ENCODE data around the gene PLEKHA6. TPM values are rescaled to one million over a fixed set of nuclear protein-coding genes. Genes with fewer than 3 reads are reported as not detected.

PLEKHA6 gene
- total RNA-seq, 1 experiment from 2014 or later = 0.30 TPM

DNA sequence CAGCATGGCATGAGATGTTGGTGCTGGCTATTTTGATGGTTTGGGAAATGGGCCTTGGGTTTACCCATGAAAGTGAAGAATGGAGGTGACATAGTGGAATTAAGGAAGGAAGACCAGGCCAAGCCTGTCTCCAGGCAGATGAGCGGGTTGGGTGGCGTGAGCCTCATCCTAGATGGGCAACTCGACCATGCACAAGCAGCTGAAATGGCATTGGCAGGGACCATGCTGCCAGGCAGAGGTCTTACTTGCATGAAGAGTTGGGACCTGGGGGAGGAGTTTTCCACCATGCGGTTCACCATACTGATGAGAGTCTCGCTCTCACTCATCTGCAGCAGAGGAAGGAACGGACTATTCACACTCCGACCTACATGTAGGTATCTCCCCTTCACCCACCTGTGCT is 108.4 kb downstream of the PLEKHA6 start:
- DNase-seq = no peak
- no peak overlapping the region for H3K4me3 ChIP-seq (ENCODE audit: low read length)
- no peak overlapping the region for H3K4me2 ChIP-seq (ENCODE audit: low read depth, low read length, poor library complexity, severe bottlenecking)
- H3K9me2 ChIP-seq (replicated peaks; ENCODE audit: insufficient read depth, low read length) = no peaks in the 10 kb centered on the region
- H3K27me3 ChIP-seq (ENCODE audit: low read length) = no peaks in the 10 kb centered on the region
- H3K36me3 ChIP-seq (ENCODE audit: insufficient read depth, low read length) = no peaks in the 10 kb centered on the region
- no peaks in the 10 kb centered on the region for H3K9me3 ChIP-seq (ENCODE audit: low read length)
- no peak overlapping the region for H2AFZ ChIP-seq (ENCODE audit: low read length)
- H3K9ac ChIP-seq (ENCODE audit: low read length) = no peak overlapping the region
- no peak overlapping the region for H3K27ac ChIP-seq (ENCODE audit: low read length)
- no peaks in the 10 kb centered on the region for H3K4me1 ChIP-seq (ENCODE audit: low read length)
- no peaks in the 10 kb centered on the region for H3K79me2 ChIP-seq (ENCODE audit: low read length)
- H4K20me1 ChIP-seq (ENCODE audit: insufficient read depth, low read depth, low read length) = no peaks in the 10 kb centered on the region

DNA sequence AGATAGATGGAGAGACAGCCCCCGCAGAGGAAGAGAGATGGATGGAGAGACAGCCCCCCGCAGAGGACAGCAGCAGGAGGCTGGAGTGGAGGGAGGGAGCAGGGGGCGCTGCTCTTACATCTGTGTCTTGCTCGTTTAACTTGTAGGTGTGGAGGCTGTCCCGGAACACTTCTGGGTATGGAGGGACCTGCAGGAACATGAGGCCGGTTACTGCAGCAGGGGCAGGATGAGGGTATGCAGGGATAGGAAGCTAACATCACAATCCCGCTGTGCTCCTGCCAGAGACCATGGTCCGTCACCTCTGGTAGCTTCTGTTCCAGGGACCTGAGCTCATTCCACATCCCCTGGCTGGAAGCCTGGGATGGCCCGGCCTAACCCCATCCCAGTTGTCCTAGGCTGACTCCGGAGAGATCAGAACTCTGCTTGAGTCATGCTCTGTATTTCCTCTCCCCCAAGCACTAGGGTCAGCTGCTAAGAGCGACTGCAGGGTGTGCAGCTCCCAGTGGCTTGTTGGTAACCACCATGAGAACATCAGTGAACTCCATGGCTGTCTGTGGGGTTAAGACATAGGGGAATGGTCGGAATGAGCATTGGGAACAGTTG is 109.2 kb downstream of the PLEKHA6 start:
- Histone ChIP-seq H3K27me3 (ENCODE audit: low read length) (no peaks in the 10 kb centered on the region), H3K27ac (ENCODE audit: low read length) (no peak overlapping the region), H3K79me2 (ENCODE audit: low read length) (no peaks in the 10 kb centered on the region), H3K4me1 (ENCODE audit: low read length) (no peaks in the 10 kb centered on the region), H3K36me3 (ENCODE audit: insufficient read depth, low read length) (no peaks in the 10 kb centered on the region), H3K9me2 (replicated peaks; ENCODE audit: insufficient read depth, low read length) (no peaks in the 10 kb centered on the region), H2AFZ (ENCODE audit: low read length) (no peak overlapping the region), H4K20me1 (ENCODE audit: insufficient read depth, low read depth, low read length) (no peaks in the 10 kb centered on the region), H3K9ac (ENCODE audit: low read length) (no peak overlapping the region), H3K4me3 (ENCODE audit: low read length) (no peak overlapping the region), H3K4me2 (ENCODE audit: low read depth, low read length, poor library complexity, severe bottlenecking) (no peak overlapping the region), H3K9me3 (ENCODE audit: low read length) (no peaks in the 10 kb centered on the region)
- no peak for DNase-seq

DNA sequence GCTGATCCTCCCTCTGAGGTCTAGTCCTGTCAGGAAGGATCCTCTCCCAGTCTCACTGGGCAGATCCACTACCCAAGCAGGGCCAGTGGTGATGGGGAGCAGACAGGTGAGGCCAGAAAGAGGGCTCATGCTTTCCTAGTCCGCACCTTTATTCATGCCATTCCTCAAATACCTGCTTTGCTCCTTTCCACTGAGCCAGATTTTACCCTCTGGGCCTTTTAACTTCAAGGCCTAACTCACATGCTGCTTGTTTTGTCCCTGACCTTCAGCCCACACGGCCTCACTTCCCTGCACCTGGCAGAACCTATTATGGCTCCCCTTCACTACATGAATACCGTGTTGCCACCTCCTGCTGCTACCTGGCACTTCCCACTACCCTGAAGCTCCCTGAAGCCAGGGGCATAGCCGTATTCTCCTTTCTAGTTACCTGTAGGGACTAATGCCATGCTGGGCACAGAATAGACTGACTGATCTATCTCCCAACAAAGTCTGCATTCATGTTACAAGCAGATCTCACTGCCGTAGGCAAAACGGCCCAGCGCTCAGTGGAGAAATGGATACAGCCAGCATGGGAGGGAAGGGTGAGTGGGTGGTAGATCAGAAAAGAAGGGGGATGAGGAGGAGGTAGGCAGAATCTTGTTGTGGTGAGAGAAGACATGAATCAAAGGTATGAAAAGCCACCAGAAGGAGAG is 109.8 kb downstream of the PLEKHA6 start:
- Histone ChIP-seq H3K4me3 (ENCODE audit: low read length) (no peak overlapping the region), H2AFZ (ENCODE audit: low read length) (no peak overlapping the region), H4K20me1 (ENCODE audit: insufficient read depth, low read depth, low read length) (no peaks in the 10 kb centered on the region), H3K4me2 (ENCODE audit: low read depth, low read length, poor library complexity, severe bottlenecking) (no peak overlapping the region), H3K27ac (ENCODE audit: low read length) (no peak overlapping the region), H3K4me1 (ENCODE audit: low read length) (no peaks in the 10 kb centered on the region), H3K79me2 (ENCODE audit: low read length) (no peaks in the 10 kb centered on the region), H3K9me2 (replicated peaks; ENCODE audit: insufficient read depth, low read length) (no peaks in the 10 kb centered on the region), H3K36me3 (ENCODE audit: insufficient read depth, low read length) (no peaks in the 10 kb centered on the region), H3K27me3 (ENCODE audit: low read length) (no peaks in the 10 kb centered on the region), H3K9me3 (ENCODE audit: low read length) (no peaks in the 10 kb centered on the region), H3K9ac (ENCODE audit: low read length) (no peak overlapping the region)
- DNase-seq = no peak

DNA sequence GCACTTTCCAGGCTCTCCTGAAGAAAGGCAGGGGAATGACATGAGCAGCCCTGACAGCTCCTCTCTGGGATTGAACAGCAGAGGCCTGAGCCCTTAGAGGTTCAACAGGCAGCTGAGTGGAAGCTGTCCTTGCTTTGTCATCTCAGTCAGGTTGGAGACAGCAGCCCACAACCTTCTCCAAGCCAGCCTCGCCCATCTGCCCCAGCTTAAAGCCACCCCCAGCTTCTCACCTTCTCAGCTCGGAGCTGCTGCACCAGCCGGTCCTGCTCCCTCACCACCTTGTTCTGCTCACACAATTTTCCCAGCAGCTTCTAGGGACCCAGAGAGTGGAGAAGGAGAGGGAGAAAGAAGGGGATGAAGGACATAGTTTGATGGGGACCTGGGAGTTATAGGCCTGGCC is 110.8 kb downstream of the PLEKHA6 start:
- Histone ChIP-seq H3K79me2 (ENCODE audit: low read length) (no peaks in the 10 kb centered on the region), H3K27me3 (ENCODE audit: low read length) (no peaks in the 10 kb centered on the region), H3K4me1 (ENCODE audit: low read length) (no peaks in the 10 kb centered on the region), H3K36me3 (ENCODE audit: insufficient read depth, low read length) (no peaks in the 10 kb centered on the region), H3K4me3 (ENCODE audit: low read length) (no peak overlapping the region), H3K4me2 (ENCODE audit: low read depth, low read length, poor library complexity, severe bottlenecking) (no peak overlapping the region), H3K9me3 (ENCODE audit: low read length) (no peaks in the 10 kb centered on the region), H3K9ac (ENCODE audit: low read length) (no peak overlapping the region), H3K27ac (ENCODE audit: low read length) (no peak overlapping the region), H3K9me2 (replicated peaks; ENCODE audit: insufficient read depth, low read length) (no peaks in the 10 kb centered on the region), H4K20me1 (ENCODE audit: insufficient read depth, low read depth, low read length) (no peaks in the 10 kb centered on the region), H2AFZ (ENCODE audit: low read length) (no peak overlapping the region)
- DNase-seq = no peak

DNA sequence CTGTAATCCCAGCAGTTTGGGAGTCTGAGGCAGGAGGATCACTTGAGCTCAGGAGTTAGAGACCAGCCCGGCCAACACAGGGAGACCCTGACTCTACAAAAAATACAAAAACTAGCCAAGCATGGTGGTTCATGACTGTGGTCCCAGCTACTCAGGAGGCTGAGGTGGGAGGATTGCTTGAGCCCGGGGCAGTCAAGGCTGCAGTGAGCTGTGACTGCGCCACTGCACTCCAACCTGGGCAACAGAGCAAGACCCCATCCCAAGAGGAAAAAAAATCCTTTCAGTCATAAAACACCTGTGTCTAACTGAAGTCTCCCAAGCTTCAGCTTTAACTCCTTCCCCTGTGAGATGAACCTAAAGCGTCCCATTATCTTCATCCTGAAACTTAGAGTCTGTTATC is 112.9 kb downstream of the PLEKHA6 start:
- no peak for DNase-seq
- H3K36me3 ChIP-seq (ENCODE audit: insufficient read depth, low read length) = no peaks in the 10 kb centered on the region
- H3K79me2 ChIP-seq (ENCODE audit: low read length) = no peaks in the 10 kb centered on the region
- H2AFZ ChIP-seq (ENCODE audit: low read length) = no peak overlapping the region
- H3K9me3 ChIP-seq (ENCODE audit: low read length) = no peaks in the 10 kb centered on the region
- H3K9me2 ChIP-seq (replicated peaks; ENCODE audit: insufficient read depth, low read length) = no peaks in the 10 kb centered on the region
- H3K4me2 ChIP-seq (ENCODE audit: low read depth, low read length, poor library complexity, severe bottlenecking) = no peak overlapping the region
- no peak overlapping the region for H3K9ac ChIP-seq (ENCODE audit: low read length)
- no peaks in the 10 kb centered on the region for H3K4me1 ChIP-seq (ENCODE audit: low read length)
- H3K27ac ChIP-seq (ENCODE audit: low read length) = no peak overlapping the region
- no peak overlapping the region for H3K4me3 ChIP-seq (ENCODE audit: low read length)
- H3K27me3 ChIP-seq (ENCODE audit: low read length) = no peaks in the 10 kb centered on the region
- no peaks in the 10 kb centered on the region for H4K20me1 ChIP-seq (ENCODE audit: insufficient read depth, low read depth, low read length)

DNA sequence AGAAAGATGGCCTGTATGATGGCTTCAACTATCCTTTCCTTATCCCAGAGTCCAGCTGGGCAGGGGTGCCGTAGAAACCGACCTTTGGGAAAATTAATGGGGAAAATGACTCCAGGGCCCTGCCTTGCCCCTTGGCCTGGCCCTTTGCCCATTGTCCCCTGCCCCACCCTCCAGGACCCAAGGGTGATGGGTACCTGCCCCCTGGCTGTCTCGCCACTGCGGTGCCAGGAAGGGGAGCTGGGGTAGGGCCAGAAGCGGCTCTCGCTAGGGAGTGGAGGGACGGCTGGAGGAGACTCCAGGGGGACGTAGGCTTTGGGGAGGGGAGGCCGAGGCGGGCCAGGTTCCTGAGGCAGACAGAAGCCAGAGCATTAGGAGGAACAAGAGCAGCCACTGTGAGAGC is 116.8 kb downstream of the PLEKHA6 start:
- H2AFZ ChIP-seq (ENCODE audit: low read length) = no peak overlapping the region
- no peaks in the 10 kb centered on the region for H3K9me3 ChIP-seq (ENCODE audit: low read length)
- H3K4me3 ChIP-seq (ENCODE audit: low read length) = no peak overlapping the region
- no peak overlapping the region for H3K27ac ChIP-seq (ENCODE audit: low read length)
- no peaks in the 10 kb centered on the region for H3K4me1 ChIP-seq (ENCODE audit: low read length)
- H3K36me3 ChIP-seq (ENCODE audit: insufficient read depth, low read length) = no peaks in the 10 kb centered on the region
- no peak overlapping the region for H3K9ac ChIP-seq (ENCODE audit: low read length)
- no peaks in the 10 kb centered on the region for H4K20me1 ChIP-seq (ENCODE audit: insufficient read depth, low read depth, low read length)
- H3K4me2 ChIP-seq (ENCODE audit: low read depth, low read length, poor library complexity, severe bottlenecking) = no peak overlapping the region
- no peaks in the 10 kb centered on the region for H3K9me2 ChIP-seq (replicated peaks; ENCODE audit: insufficient read depth, low read length)
- no peaks in the 10 kb centered on the region for H3K79me2 ChIP-seq (ENCODE audit: low read length)
- H3K27me3 ChIP-seq (ENCODE audit: low read length) = no peaks in the 10 kb centered on the region
- no peak for DNase-seq

DNA sequence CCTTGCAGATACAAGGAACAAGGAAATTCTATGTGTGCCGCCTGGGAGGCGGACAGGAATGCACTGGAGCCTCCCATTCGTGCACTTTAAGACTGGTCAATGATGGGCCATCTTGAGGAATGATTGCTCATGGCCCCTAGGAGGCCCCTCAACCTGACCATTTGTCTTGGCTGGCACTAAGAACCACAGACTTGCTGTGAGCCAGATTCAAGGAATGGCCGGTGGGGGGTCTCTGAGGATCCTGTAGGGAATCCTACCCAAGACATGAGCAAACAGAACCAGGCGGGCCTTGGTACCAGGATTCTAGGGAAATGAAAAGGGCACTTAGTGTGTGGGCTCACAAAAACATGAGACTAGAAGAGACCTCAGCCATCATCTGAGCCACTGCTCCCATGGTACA is 117.8 kb downstream of the PLEKHA6 start:
- Histone ChIP-seq H3K9me2 (replicated peaks; ENCODE audit: insufficient read depth, low read length) (no peaks in the 10 kb centered on the region), H3K4me1 (ENCODE audit: low read length) (no peaks in the 10 kb centered on the region), H4K20me1 (ENCODE audit: insufficient read depth, low read depth, low read length) (no peaks in the 10 kb centered on the region), H3K9ac (ENCODE audit: low read length) (no peak overlapping the region), H3K9me3 (ENCODE audit: low read length) (no peaks in the 10 kb centered on the region), H3K27ac (ENCODE audit: low read length) (no peak overlapping the region), H3K4me2 (ENCODE audit: low read depth, low read length, poor library complexity, severe bottlenecking) (no peak overlapping the region), H3K36me3 (ENCODE audit: insufficient read depth, low read length) (no peaks in the 10 kb centered on the region), H3K27me3 (ENCODE audit: low read length) (no peaks in the 10 kb centered on the region), H3K79me2 (ENCODE audit: low read length) (no peaks in the 10 kb centered on the region), H3K4me3 (ENCODE audit: low read length) (no peak overlapping the region), H2AFZ (ENCODE audit: low read length) (no peak overlapping the region)
- no peak for DNase-seq

DNA sequence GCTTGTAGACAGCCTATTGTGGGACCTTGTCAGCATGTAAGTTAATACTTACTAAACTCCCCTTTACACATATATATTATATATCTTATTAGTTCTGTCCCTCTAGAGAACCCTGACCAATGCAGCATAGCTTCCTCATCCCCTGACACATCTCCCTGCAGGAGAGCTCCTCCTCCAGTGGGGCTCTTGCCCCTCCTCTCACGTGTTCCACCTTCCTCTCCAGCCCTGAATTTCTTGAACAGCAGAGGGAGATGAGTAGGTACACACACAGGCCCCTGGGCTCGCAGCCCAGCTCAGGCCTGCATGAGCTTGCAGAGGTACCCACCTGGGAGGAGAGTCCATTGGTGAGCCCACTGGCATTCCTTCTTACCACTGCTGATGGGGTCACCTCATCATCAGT is 118.7 kb downstream of the PLEKHA6 start:
- no peaks in the 10 kb centered on the region for H4K20me1 ChIP-seq (ENCODE audit: insufficient read depth, low read depth, low read length)
- no peaks in the 10 kb centered on the region for H3K79me2 ChIP-seq (ENCODE audit: low read length)

More for the DNA sequence above, 118.7 kb downstream of the PLEKHA6 start:
- H3K27ac ChIP-seq (ENCODE audit: low read length) = no peak overlapping the region
- no peak overlapping the region for H3K9ac ChIP-seq (ENCODE audit: low read length)
- H3K9me3 ChIP-seq (ENCODE audit: low read length) = no peaks in the 10 kb centered on the region
- peak; percentile 45 for DNase-seq
- H3K4me2 ChIP-seq (ENCODE audit: low read depth, low read length, poor library complexity, severe bottlenecking) = no peak overlapping the region
- H3K36me3 ChIP-seq (ENCODE audit: insufficient read depth, low read length) = no peaks in the 10 kb centered on the region
- no peaks in the 10 kb centered on the region for H3K9me2 ChIP-seq (replicated peaks; ENCODE audit: insufficient read depth, low read length)
- H2AFZ ChIP-seq (ENCODE audit: low read length) = no peak overlapping the region
- no peaks in the 10 kb centered on the region for H3K27me3 ChIP-seq (ENCODE audit: low read length)
- H3K4me3 ChIP-seq (ENCODE audit: low read length) = no peak overlapping the region
- H3K4me1 ChIP-seq (ENCODE audit: low read length) = no peaks in the 10 kb centered on the region

Measured in Karpas-422 (cell line).